ENCODE results near the gene BLNK. TPM values are rescaled to one million over a fixed set of nuclear protein-coding genes. Genes with fewer than 3 reads are reported as not detected.

Gene BLNK
- total RNA-seq, result not detected

GRCh38 chr10:96271016-96271815 is at the start of gene BLNK:
Gene BLNK (minus strand): TSS chr10:96271569. CDS start chr10:96271398, 171 bp downstream.

GRCh38 chr10:96304230-96304629 is 32.9 kb upstream of the BLNK start, which contains the start of gene DNTT:
Gene DNTT (plus strand): TSS chr10:96304434. CDS start chr10:96304498, 64 bp downstream.

Other genes starting within 250 kb of the BLNK start
- 10 to 100 TPM in 1 of 2 donors, 1 to 10 TPM in 1; 8.6 to 16.0 TPM for gene CCNJ, start 228.0 kb downstream of the BLNK start, total RNA-seq
- gene ZNF518A, start 141.3 kb downstream of the BLNK start, total RNA-seq, result 10 to 100 TPM; 12.3 to 12.4 TPM
- not detected for gene DNTT, start 32.9 kb upstream of the BLNK start, total RNA-seq
- gene OPALIN, start 87.4 kb upstream of the BLNK start, total RNA-seq, result not detected
- under 1 TPM; 0.33 to 0.34 TPM for gene TLL2, start 242.4 kb upstream of the BLNK start, total RNA-seq

All from melanocyte of skin (primary cell).